ENCODE results near the gene ZNF493. TPM values are rescaled to one million over a fixed set of nuclear protein-coding genes. Genes with fewer than 3 reads are reported as not detected.

ZNF493 gene
- polyA plus RNA-seq, 2 of the 4 experiments (the other 2 are of a cell fraction): 0.10 to 0.53 TPM

DNA sequence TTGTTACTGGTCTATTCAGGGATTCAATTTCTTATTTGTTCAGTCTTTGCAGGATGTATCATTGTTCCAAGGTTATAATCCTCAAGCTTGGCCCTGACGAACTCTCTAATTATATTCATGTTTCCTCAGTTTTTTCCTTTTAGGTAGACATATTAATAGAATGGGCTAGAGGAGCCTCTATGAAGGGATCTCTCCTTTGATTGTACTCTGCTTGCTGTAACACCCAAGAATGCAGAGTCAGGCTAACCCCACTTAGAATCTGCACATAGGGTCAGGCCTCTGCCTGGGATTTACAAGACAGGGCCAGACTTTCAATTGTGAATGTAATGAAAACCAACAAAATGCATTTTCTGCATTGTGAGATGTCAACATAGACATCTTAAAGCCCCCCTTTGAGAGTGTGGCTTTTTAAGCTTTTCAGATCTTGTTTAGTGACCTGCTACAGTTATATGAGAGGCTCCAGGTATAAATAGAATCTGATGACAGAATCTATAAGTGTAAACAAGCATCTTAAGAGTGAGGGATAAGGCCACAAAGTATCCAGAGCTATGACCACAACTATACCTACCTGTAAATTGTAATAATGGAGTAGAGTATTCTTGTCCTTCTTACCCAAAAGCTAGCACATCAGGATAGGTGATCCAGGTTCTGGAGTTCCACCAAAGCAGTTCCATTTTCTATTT, 5.5 kb downstream of the ZNF493 start:
- DNase-seq (ENCODE audit: low read depth in 1 of 2, low spot score in 1 of 2): no peak
- TF ChIP-seq, protein P1, sequence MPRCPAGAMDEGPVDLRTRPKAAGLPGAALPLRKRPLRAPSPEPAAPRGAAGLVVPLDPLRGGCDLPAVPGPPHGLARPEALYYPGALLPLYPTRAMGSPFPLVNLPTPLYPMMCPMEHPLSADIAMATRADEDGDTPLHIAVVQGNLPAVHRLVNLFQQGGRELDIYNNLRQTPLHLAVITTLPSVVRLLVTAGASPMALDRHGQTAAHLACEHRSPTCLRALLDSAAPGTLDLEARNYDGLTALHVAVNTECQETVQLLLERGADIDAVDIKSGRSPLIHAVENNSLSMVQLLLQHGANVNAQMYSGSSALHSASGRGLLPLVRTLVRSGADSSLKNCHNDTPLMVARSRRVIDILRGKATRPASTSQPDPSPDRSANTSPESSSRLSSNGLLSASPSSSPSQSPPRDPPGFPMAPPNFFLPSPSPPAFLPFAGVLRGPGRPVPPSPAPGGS (IDR thresholded peaks at IDR 0.05): no peak
- TF ChIP-seq ZC3H11A (IDR thresholded peaks at IDR 0.05) (no peak), EHMT2 (IDR thresholded peaks at IDR 0.05; ENCODE audit: low read depth) (no peak), RCOR1 (IDR thresholded peaks at IDR 0.05; ENCODE audit: low read depth, low read length) (no peak), HOXA7 (CRISPR knock-in tag; IDR thresholded peaks at IDR 0.05) (no peak), MYC (IDR thresholded peaks at IDR 0.05; ENCODE audit: borderline replicate concordance, low read length) (no peak), SMC3 (IDR thresholded peaks at IDR 0.05) (no peak), BHLHE40 (IDR thresholded peaks at IDR 0.05; ENCODE audit: low read depth, low read length) (no peak), ZFP36 (IDR thresholded peaks at IDR 0.05; ENCODE audit: borderline replicate concordance, partially characterized antibody) (no peak), JUN (IDR thresholded peaks at IDR 0.05) (no peak), KDM1A (IDR thresholded peaks at IDR 0.05; ENCODE audit: low read depth) (no peak), FOSL2 (IDR thresholded peaks at IDR 0.05) (no peak), FOSL2 (CRISPR knock-in tag; IDR thresholded peaks at IDR 0.05) (no peak)
- TF ChIP-seq, protein P2, sequence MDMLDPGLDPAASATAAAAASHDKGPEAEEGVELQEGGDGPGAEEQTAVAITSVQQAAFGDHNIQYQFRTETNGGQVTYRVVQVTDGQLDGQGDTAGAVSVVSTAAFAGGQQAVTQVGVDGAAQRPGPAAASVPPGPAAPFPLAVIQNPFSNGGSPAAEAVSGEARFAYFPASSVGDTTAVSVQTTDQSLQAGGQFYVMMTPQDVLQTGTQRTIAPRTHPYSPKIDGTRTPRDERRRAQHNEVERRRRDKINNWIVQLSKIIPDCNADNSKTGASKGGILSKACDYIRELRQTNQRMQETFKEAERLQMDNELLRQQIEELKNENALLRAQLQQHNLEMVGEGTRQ (IDR thresholded peaks at IDR 0.05): no peak
- TF ChIP-seq, protein P3, sequence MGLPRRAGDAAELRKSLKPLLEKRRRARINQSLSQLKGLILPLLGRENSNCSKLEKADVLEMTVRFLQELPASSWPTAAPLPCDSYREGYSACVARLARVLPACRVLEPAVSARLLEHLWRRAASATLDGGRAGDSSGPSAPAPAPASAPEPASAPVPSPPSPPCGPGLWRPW (IDR thresholded peaks at IDR 0.05): no peak
- TF ChIP-seq, protein P4, sequence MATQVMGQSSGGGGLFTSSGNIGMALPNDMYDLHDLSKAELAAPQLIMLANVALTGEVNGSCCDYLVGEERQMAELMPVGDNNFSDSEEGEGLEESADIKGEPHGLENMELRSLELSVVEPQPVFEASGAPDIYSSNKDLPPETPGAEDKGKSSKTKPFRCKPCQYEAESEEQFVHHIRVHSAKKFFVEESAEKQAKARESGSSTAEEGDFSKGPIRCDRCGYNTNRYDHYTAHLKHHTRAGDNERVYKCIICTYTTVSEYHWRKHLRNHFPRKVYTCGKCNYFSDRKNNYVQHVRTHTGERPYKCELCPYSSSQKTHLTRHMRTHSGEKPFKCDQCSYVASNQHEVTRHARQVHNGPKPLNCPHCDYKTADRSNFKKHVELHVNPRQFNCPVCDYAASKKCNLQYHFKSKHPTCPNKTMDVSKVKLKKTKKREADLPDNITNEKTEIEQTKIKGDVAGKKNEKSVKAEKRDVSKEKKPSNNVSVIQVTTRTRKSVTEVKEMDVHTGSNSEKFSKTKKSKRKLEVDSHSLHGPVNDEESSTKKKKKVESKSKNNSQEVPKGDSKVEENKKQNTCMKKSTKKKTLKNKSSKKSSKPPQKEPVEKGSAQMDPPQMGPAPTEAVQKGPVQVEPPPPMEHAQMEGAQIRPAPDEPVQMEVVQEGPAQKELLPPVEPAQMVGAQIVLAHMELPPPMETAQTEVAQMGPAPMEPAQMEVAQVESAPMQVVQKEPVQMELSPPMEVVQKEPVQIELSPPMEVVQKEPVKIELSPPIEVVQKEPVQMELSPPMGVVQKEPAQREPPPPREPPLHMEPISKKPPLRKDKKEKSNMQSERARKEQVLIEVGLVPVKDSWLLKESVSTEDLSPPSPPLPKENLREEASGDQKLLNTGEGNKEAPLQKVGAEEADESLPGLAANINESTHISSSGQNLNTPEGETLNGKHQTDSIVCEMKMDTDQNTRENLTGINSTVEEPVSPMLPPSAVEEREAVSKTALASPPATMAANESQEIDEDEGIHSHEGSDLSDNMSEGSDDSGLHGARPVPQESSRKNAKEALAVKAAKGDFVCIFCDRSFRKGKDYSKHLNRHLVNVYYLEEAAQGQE (IDR thresholded peaks at IDR 0.05): no peak
- Histone ChIP-seq H3K4me2 (no peak overlapping the region), H3K9me3 (0 out of 3 replicates have a peak, but pooled peaks cover 6% of the 10 kb centered on the region), H3K4me1 (no peaks in the 10 kb centered on the region), H3K27ac (no peak overlapping the region), H3K4me3 (no peak overlapping the region)
- POLR2A ChIA-PET: no interaction called here
- ATAC-seq: no peak
- CTCF ChIA-PET: no interaction called here
- 6% methylated on average over 1 of the region's 1 CpG for WGBS (ENCODE audit: missing lambda C conversion rate)
- no peak for FAIRE-seq

DNA sequence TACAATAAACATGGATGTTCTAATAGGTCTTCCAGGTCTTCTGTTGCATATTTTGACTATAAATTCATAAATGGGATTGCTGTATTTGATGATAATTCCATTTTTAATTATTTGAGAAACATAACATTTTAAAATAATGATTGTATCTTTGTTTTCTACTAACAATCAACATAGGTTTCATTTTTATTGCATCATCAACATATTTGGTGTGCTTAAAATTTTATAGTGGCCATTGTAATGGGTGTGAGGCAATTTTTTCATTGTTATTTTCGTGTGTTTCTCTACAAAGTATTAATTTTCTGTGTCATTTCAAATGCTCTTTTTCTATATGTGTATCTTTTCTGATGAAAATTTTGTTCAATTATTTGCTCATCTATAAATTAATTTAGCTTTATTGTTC, 13.2 kb downstream of the ZNF493 start:
- H3K27ac ChIP-seq: no peak overlapping the region
- no peak overlapping the region for H3K4me3 ChIP-seq
- CTCF ChIA-PET: no interaction called here
- POLR2A ChIA-PET: no interaction called here
- ATAC-seq (no peak), FAIRE-seq (no peak), DNase-seq (ENCODE audit: low read depth in 1 of 2, low spot score in 1 of 2) (no peak)
- TF ChIP-seq BHLHE40 (IDR thresholded peaks at IDR 0.05; ENCODE audit: low read depth, low read length): no peak
- no peaks in the 10 kb centered on the region for H3K4me1 ChIP-seq
- H3K9me3 ChIP-seq: no peaks in the 10 kb centered on the region
- no peak overlapping the region for H3K4me2 ChIP-seq
- 4% methylated on average over 1 of the region's 1 CpG for WGBS (ENCODE audit: missing lambda C conversion rate)

DNA sequence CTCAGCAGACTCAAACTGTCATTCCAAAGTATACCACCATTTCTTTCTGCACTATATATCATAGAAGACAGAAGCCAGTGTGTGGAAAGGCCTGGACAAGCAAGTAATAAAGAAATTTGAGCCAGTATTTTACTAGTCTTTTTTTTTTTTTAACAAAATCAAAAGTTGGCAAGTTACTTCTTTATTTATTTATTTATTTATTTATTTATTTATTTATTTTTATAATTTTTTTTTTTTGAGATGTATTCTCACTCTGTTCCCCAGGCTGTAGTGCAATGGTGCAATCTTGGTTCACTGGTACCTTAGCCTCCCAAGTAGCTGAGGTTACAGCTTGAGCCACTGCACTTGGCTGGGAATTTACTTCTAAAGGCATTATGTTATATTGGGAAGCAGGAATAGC, 25.3 kb downstream of the ZNF493 start:
- FAIRE-seq (no peak), ATAC-seq (no peak), DNase-seq (ENCODE audit: low read depth in 1 of 2, low spot score in 1 of 2) (no peak)
- POLR2A ChIA-PET: no interaction called here
- no peak overlapping the region for H3K4me2 ChIP-seq
- no peaks in the 10 kb centered on the region; the same call in 2 of the 3 replicates for H3K9me3 ChIP-seq
- H3K4me3 ChIP-seq: no peak overlapping the region
- H3K27ac ChIP-seq: no peak overlapping the region
- H3K4me1 ChIP-seq: no peaks in the 10 kb centered on the region
- CTCF ChIA-PET: no interaction called here
- TF ChIP-seq EHMT2 (IDR thresholded peaks at IDR 0.05; ENCODE audit: low read depth) (no peak), CEBPB (IDR thresholded peaks at IDR 0.05) (no peak), RFX5 (IDR thresholded peaks at IDR 0.05) (no peak), JUNB (IDR thresholded peaks at IDR 0.05) (no peak), HOXB5 (CRISPR knock-in tag; IDR thresholded peaks at IDR 0.05) (no peak), CHD4 (IDR thresholded peaks at IDR 0.05; ENCODE audit: borderline replicate concordance) (no peak), PHF8 (IDR thresholded peaks at IDR 0.05; ENCODE audit: borderline replicate concordance, low read depth) (no peak), FOSB (CRISPR knock-in tag; IDR thresholded peaks at IDR 0.05) (no peak), ZC3H11A (IDR thresholded peaks at IDR 0.05) (no peak), NR3C1 (IDR thresholded peaks at IDR 0.05) (no peak)
- TF ChIP-seq, protein P2 (IDR thresholded peaks at IDR 0.05): no peak
- TF ChIP-seq, protein P4 (IDR thresholded peaks at IDR 0.05): no peak

Data from A549 (cell line).